Testis (tissue), 3 donors: ENCODE data around the gene CACNA1C. TPM values are rescaled to one million over a fixed set of nuclear protein-coding genes. Genes with fewer than 3 reads are reported as not detected.

Experiments used
- DNase-seq: peaks from one replicate; pipeline ENCODE4 v3.0.0-alpha.2; 2019
- H3K27ac ChIP-seq, 2 donors: fragments of 200-600 bp; sonication (generic); one replicate each; pipeline ENCODE4 v1.5.1; 2019
- H3K27me3 ChIP-seq: fragments of 200-600 bp; sonication (generic); one replicate; pipeline ENCODE4 v1.5.1; 2019
- H3K36me3 ChIP-seq: fragments of 200-600 bp; sonication (generic); one replicate; pipeline ENCODE4 v1.5.1; 2017; ENCODE audit warnings: low read depth; ENCODE audit errors: missing control alignments
- H3K4me1 ChIP-seq: fragments of 200-600 bp; sonication (generic); one replicate; pipeline ENCODE4 v1.5.1; 2019
- H3K4me3 ChIP-seq, 2 donors: fragments of 200-600 bp; sonication (generic); one replicate each; pipeline ENCODE4 v1.5.1; 2017 to 2019
- H3K9me3 ChIP-seq: fragments of 200-600 bp; sonication (generic); one replicate; pipeline ENCODE4 v1.5.1; 2017
- CTCF ChIP-seq, 3 experiments: fragments of 450-650 bp in 2 of 3; fragments of 200-600 bp in 1 of 3; sonication (generic) in 1 of 3; IDR thresholded peaks; one replicate each; pipeline ENCODE4 v1.5.1; 2016 to 2019; ENCODE audit warnings: antibody characterized with exemption in 3 of 3, mild to moderate bottlenecking in 2 of 3, moderate library complexity in 1 of 3
- POLR2A ChIP-seq: fragments of 450-650 bp; IDR thresholded peaks from one replicate; pipeline ENCODE4 v1.6.1; 2017; ENCODE audit warnings: antibody characterized with exemption, mild to moderate bottlenecking, moderate library complexity
- WGBS, 2 donors: methylation state at CpG; one replicate each; pipeline ENCODE4 v1.1.5; 2018; 5-methylcytosine and 5-hydroxymethylcytosine counted together
- intact Hi-C: fragments of 100-400 bp; cut with DNase I; formaldehyde crosslinking; loops from one replicate; pipeline ENCODE4 v1.15.1; 2023; ENCODE audit warnings: low total_unique reads
- polyA plus RNA-seq: library from polyadenylated mRNA; stranded (reverse); fragments of 350-450 nt; fragmentation: Illumina TruSeq; extraction: RNeasy Lipid Tissue Mini Kit (QIAGEN cat#74804); gene quantifications from one replicate; pipeline ENCODE4 v1.2.3, GENCODE V29; 2014; ENCODE audit warnings: low read depth, low replicate concordance; ENCODE audit not compliant: insufficient read depth
- total RNA-seq, 2 donors: library from RNA; depleted of rRNA; stranded (reverse); fragments of >200 nt; gene quantifications; one replicate each; pipeline ENCODE4 v1.2.3, GENCODE V29; 2016

The CACNA1C gene
- total and polyA plus RNA-seq, 3 donors from 2014 or later = 20.3 to 36.8 (median 32.0) TPM

- Histone ChIP-seq H3K27ac (no peak overlapping the region), H3K36me3 (no peaks in the 10 kb centered on the region), H3K4me1 (no peaks in the 10 kb centered on the region), H3K9me3 (no peaks in the 10 kb centered on the region), H3K4me3 (no peak overlapping the region), H3K27me3 (no peaks in the 10 kb centered on the region)
- 90 to 93% methylated on average over 11 of the region's 11 CpGs for WGBS, 2 donors
- intact Hi-C loops = no loop called here
- no peak for TF ChIP-seq POLR2A
- no peak for TF ChIP-seq CTCF (IDR thresholded peaks at IDR 0.05)
- DNase-seq = no peak
These were observed 307.9 kb downstream of the CACNA1C start for GRCh38 chr12:2360630-2361170.

- H3K9me3 ChIP-seq = no peaks in the 10 kb centered on the region
- no peaks in the 10 kb centered on the region for H3K4me1 ChIP-seq
- H3K27me3 ChIP-seq = no peaks in the 10 kb centered on the region
- 85 to 90% methylated on average over 10 to 11 of the region's 11 CpGs for WGBS, 2 donors
- intact Hi-C loops = no loop called here
- no peak overlapping the region for H3K4me3 ChIP-seq
- no peak overlapping the region for H3K27ac ChIP-seq
- TF ChIP-seq POLR2A = no peak
- no peak for TF ChIP-seq CTCF (IDR thresholded peaks at IDR 0.05)
- H3K36me3 ChIP-seq = no peaks in the 10 kb centered on the region
- no peak for DNase-seq
These were observed 311.2 kb downstream of the CACNA1C start for GRCh38 chr12:2363836-2364609.

- H3K36me3 ChIP-seq = no peaks in the 10 kb centered on the region
- no peaks in the 10 kb centered on the region for H3K9me3 ChIP-seq
- H3K4me3 ChIP-seq = no peak overlapping the region
- no peak overlapping the region for H3K27ac ChIP-seq
- no peak for DNase-seq
- no peaks in the 10 kb centered on the region for H3K27me3 ChIP-seq
- 92 to 96% methylated on average over 9 of the region's 9 CpGs for WGBS, 2 donors
- intact Hi-C loops = no loop called here
- H3K4me1 ChIP-seq = no peaks in the 10 kb centered on the region
- TF ChIP-seq CTCF (IDR thresholded peaks at IDR 0.05) (no peak), POLR2A (no peak)
These were observed 311.9 kb downstream of the CACNA1C start for GRCh38 chr12:2364631-2365051.

- H3K4me1 ChIP-seq = no peaks in the 10 kb centered on the region
- TF ChIP-seq CTCF (IDR thresholded peaks at IDR 0.05) (no peak), POLR2A (no peak)
- no peak for DNase-seq
- no peaks in the 10 kb centered on the region for H3K27me3 ChIP-seq
- intact Hi-C loops = no loop called here
- no peaks in the 10 kb centered on the region for H3K9me3 ChIP-seq
- H3K27ac ChIP-seq = no peak overlapping the region
- H3K4me3 ChIP-seq = no peak overlapping the region
- WGBS, 2 donors = 67 to 95% methylated on average over 3 of the region's 3 CpGs
- no peaks in the 10 kb centered on the region for H3K36me3 ChIP-seq
These were observed 313.9 kb downstream of the CACNA1C start for GRCh38 chr12:2366711-2367110.

GRCh38 chr12:2372178-2372577 is 319.4 kb downstream of the CACNA1C start:
- Histone ChIP-seq H3K9me3 (no peaks in the 10 kb centered on the region), H3K27me3 (no peaks in the 10 kb centered on the region), H3K4me1 (no peaks in the 10 kb centered on the region), H3K4me3 (no peak overlapping the region), H3K27ac (no peak overlapping the region), H3K36me3 (no peaks in the 10 kb centered on the region)
- intact Hi-C loops = no loop called here
- TF ChIP-seq POLR2A = no peak
- TF ChIP-seq CTCF (IDR thresholded peaks at IDR 0.05) = no peak
- WGBS, 2 donors = 77 to 92% methylated on average over 6 of the region's 6 CpGs
- DNase-seq = no peak
